ENCODE results near the gene CXorf38.
A peak's percentile ranks its signal among the peaks of the same experiment; 100 is the strongest.
"Not testable (repeated sequence)": the region's sequence is repeated elsewhere in the genome, so short reads cannot be mapped to it uniquely, and the experiment has no call there.

The CXorf38 gene

DNA sequence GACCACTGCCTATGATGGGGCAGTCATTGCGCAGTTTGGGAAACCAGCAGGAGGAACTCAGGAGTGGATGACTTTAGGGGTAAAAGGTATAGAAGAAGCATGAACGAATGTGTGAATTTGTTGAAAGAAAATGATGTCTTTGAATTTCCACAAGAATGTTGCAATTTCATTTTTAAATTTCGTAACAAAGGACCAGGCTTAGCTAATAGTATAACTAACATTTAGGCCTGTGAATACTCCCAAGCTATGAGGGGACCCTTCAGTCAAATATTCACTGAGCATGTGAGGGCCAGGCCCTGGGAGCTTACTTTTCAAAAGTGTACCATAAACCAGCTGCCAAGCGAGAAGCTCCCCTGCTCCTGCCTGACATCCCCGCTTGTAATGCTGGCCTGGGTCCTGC, 18.9 kb downstream of the CXorf38 start:
- no peak for DNase-seq (ENCODE audit: low read depth, low spot score)

- no peak for DNase-seq (ENCODE audit: low read depth, low spot score)
Observed at GRCh38 chrX:40625294-40625693, 22.1 kb downstream of the CXorf38 start.

DNA sequence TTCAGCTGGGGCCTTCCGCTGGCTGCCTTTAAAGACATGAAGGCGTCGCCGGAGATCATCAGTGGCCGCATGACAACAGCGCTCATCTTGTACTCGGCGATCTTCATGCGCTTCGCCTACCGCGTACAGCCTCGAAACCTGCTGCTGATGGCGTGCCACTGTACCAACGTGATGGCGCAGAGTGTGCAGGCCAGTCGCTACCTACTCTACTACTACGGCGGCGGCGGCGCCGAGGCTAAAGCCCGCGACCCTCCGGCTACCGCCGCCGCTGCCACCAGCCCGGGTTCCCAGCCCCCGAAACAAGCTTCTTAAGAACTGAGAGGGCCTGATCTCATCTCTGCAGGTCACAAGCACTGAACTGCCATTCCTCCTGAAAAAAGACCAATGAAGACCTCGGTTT, 23.7 kb downstream of the CXorf38 start:
- DNase-seq (ENCODE audit: low read depth, low spot score) = no peak

DNA sequence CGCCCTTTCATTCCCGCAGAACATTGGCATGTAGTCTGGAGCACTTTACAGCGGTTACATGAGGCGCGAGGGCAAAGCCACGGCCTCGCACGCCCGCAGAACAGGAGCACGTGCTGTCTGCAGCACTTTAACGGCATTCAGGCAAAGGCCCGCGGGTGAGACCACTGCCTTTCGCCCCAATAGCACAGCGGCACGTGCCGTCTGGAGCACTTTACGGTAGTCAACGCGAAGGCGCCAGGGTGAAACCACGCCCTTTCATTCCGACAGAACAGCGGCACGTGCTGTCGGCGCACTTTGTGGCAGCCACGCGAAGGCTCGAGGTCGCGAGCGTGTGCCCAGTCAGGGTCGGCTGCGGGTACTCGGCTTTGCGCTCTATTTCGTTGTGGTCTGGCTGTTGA, 24.2 kb downstream of the CXorf38 start, which contains the start of gene MPC1L:
TSS of gene MPC1L (plus strand) at position 290 of the 398 bp plus-strand sequence. CDS start 138 bp downstream, outside the sequence.
- no peak for DNase-seq (ENCODE audit: low read depth, low spot score)

DNA sequence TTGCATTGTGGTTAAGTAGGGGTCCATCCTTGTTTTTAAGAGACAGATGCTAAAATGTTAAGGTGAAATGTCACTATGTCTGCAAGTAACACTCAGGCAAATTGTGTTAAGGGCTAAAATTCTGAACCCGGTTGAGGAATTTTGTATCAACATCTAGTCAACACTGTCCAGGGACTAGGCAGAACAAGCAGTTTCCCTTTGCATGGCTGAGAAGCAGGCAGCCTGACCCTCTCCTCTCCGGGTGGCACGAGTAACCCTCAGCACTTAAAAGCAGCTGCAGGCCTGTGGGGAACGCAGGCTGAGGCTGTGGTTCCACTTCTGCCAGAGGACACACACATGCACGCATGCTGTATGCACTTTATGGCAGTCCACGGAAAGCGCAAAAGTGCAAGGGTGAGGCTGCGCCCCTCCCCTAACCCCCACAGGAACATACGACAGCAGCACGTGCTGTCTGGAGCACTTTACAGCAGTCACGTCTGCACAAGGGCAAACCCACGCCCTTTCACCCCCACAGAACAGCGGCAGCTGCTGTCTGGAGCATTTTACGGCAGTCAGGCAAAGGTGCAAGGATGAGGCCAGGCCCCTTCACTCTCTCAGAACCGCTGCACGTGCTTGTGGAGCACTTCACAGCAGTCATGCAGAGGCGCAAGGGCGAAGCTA, 24.8 kb downstream of the CXorf38 start:
- DNase-seq (ENCODE audit: low read depth, low spot score) = no peak

DNA sequence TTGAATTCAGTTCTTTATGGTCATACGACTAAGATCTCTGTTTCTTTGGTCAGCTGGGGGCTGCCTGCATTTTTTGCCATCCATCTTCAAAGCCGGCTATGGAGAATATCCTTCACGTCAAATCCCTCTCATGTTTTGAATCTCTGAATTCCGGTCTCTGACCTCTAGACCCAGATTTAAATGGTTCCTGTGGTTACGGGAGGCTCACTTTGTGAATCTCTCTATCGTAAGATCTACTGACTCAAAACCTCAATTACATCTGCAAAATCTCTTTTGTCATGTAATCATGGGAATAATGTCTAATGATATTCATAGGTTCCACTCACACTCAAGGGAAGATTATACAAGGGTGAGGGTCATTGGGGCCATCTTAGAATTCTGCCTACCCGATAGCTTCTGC, 29.8 kb downstream of the CXorf38 start:
- DNase-seq (ENCODE audit: low read depth, low spot score) = no peak

GRCh38 chrX:40615976-40616375, 31.4 kb downstream of the CXorf38 start:
- no peak for DNase-seq (ENCODE audit: low read depth, low spot score)

DNA sequence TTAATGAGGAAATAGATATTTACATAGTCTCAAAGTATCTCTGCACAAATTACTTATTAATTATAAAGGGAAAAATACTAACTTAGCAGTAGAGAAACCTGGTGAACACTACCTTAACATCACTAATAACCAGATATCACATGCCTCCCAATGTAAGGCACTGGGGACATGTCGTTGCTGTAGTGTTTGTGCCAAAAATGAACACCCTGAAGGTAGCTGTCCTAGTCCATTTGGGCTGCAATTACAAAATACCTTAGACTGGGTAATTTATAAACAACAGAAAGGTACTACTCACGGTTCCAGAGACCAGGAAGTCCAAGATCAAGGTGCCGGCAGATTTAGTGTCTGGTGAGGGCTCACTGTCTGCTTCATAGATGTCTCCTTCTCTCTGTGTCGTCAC, 34.9 kb downstream of the CXorf38 start:
- DNase-seq (ENCODE audit: low read depth, low spot score) = no peak

- no peak for DNase-seq (ENCODE audit: low read depth, low spot score)
Observed at GRCh38 chrX:40607381-40607780, 40.0 kb downstream of the CXorf38 start.

GRCh38 chrX:40603446-40603845, 43.9 kb downstream of the CXorf38 start:
- DNase-seq (ENCODE audit: low read depth, low spot score) = no peak

DNA sequence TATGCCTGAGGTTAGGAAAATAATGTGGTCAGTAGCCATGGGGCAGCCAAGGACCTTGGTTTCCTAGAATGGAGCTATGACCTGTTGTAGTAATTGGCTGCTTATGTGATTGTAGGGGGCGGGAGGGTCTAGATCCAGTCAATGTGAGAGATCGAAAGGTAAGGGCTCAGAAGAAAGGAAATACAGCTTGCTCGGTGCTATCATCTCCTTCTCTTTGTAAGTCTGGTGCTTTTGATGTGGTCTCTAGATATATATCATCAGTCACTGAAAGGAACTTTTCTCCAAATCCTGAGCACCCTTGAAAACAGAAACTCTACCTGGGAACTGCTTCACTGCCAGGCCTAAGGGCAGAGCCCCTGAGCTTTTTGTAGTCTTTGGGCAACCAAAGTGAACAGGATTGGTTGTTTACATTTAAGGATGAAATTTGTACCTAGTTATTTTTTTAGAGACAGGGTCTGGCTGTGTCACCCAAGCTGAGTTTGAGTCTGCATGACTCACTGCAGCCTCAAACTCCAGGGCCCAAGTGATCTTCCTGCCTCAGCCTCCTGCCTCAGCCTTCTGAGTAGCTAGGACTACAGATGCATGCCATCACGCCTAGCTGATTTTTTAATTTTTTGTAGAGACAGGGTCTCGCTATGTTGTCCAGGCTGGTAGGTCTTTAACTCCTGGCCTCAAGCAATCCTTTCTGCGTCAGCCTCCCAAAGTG, 57.6 kb downstream of the CXorf38 start:
- not testable (repeated sequence) for DNase-seq (ENCODE audit: low read depth, low spot score)

DNA sequence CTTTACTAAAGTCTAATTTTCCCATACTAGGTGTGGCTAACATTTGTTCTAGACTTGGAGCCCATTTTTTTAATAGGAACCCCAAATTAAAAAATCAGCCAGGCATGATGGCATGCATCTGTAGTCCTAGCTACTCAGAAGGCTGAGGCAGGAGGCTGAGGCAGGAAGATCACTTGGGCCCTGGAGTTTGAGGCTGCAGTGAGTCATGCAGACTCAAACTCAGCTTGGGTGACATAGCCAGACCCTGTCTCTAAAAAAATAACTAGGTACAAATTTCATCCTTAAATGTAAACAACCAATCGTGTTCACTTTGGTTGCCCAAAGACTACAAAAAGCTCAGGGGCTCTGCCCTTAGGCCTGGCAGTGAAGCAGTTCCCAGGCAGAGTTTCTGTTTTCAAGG, 59.7 kb downstream of the CXorf38 start:
- not testable (repeated sequence) for DNase-seq (ENCODE audit: low read depth, low spot score)

DNA sequence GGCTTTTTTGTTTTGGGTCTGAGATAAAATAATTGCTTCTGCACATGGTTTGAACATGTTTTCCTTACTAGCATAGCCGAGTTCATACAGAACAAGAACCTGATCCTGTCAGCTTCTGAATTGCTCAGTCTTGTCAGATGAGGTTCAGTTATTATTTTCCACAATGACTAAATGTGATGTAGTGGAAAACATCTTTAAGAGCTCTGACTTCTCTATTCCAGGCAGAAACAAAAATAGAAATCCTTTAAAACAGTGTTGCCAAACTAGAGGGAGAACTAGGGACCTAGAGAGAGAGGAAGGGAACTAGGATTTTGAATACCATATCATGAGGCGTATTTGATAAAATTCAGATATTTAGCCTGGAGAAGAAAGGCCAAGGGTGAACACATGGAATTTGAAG, 64.5 kb downstream of the CXorf38 start:
- DNase-seq (ENCODE audit: low read depth, low spot score) = no peak

- not testable (repeated sequence) for DNase-seq (ENCODE audit: low read depth, low spot score)
Observed at GRCh38 chrX:40582178-40582577, 65.2 kb downstream of the CXorf38 start.

GRCh38 chrX:40581336-40581920, 65.9 kb downstream of the CXorf38 start:
- no peak for DNase-seq (ENCODE audit: low read depth, low spot score)

GRCh38 chrX:40580537-40581335, 66.6 kb downstream of the CXorf38 start, which contains the start of gene ATP6AP2:
ATP6AP2 (plus strand) TSS chrX:40580970; CDS start chrX:40581066, 96 bp downstream.
- peak; percentile 67 for DNase-seq (ENCODE audit: low read depth, low spot score)

DNA sequence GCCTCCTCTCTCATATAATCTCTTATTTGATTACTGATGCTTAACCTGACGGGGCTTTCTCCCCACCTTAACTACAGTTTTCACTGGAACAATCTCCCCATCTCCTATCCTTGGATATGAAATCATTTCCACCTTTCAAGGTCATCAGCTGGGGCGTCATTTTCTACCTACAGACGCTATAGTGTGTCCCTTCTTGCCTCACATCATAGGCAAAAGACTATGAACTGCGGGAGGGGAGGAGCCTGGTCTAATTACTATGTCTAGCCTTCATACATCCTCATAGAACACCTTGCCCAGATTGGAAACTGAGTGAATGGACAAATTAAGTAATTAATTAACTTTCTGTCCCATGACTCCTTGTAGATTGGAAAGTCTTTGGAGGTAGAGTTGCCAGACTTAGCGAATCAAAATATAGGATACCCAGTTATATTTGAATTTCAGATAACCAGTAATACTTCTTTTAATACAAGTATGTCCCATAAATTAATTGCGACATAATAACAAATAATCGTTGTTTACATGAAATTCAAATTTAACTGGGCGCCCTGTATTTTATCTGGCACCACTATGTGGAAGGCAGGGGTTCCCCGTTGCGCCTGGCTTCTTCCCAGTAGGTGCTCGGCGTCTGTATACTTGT, 67.3 kb downstream of the CXorf38 start:
- DNase-seq (ENCODE audit: low read depth, low spot score) = no peak

- no peak for DNase-seq (ENCODE audit: low read depth, low spot score)
Observed at GRCh38 chrX:40579141-40579540, 68.2 kb downstream of the CXorf38 start.

DNA sequence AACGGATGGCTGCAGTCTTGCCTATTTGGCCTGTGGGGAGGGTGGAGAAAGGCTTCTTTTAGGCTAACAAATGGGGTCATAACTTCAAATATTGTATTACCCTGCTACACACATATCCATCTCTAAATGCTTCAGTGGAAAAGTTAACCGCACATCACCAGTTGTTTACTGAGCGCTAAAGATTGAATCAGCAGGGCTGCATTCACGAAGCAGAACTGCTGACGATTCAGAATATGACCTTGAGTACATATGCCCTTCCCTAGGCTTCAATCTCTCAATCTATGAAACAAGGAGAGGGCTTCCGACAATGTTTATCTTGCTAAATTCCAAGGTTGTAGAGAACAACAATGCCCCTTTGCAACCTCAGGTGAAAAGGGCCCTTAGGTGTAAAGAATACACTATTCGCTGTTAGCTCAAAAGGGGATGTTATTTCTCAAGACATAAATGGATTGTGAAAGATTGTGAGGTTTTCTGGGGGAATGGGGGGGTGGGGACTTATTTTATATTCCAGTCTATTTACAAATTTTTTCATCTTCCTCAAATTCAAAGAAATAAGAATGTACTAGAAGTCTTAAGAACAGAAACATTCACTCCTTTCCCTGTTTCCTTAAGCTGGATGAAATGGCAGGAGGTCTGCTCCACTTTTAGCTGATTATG, 69.2 kb downstream of the CXorf38 start:
- no peak for DNase-seq (ENCODE audit: low read depth, low spot score)

All from iPS DF 19.7 (cell line).